Astrocyte (in vitro differentiated cells and primary cell): ENCODE results near the gene ZNF554. TPM values are rescaled to one million over a fixed set of nuclear protein-coding genes. Genes with fewer than 3 reads are reported as not detected.

Experiments used
- DNase-seq: peaks from one replicate; pipeline ENCODE4 v3.0.0-alpha.2; 2010; ENCODE audit warnings: low read depth
- FAIRE-seq: peaks from 2 replicates; lab custom pipeline; 2011; peaks lifted over from hg19 to GRCh38; lab: Jason Lieb, UNC
- H2AFZ ChIP-seq: 2 replicates; pipeline ENCODE4 v1.6.0; 2012; ENCODE audit warnings: low read depth, low read length, inconsistent platforms
- H3K27ac ChIP-seq: 2 replicates; pipeline ENCODE4 v1.5.1; 2011; ENCODE audit warnings: low read depth, low read length, inconsistent platforms
- H3K27me3 ChIP-seq: 2 replicates; pipeline ENCODE4 v1.6.0; 2011; ENCODE audit warnings: low read length, inconsistent platforms; ENCODE audit not compliant: insufficient read depth
- H3K36me3 ChIP-seq: 2 replicates; pipeline ENCODE4 v1.5.1; 2011; ENCODE audit warnings: low read length, inconsistent platforms; ENCODE audit not compliant: insufficient read depth
- H3K4me1 ChIP-seq: 2 replicates; pipeline ENCODE4 v1.5.1; 2011; ENCODE audit warnings: low read length, inconsistent platforms; ENCODE audit not compliant: insufficient read depth
- H3K4me2 ChIP-seq: 2 replicates; pipeline ENCODE4 v1.6.0; 2012; ENCODE audit warnings: low read length, inconsistent platforms
- H3K4me3 ChIP-seq: 2 replicates; pipeline ENCODE4 v1.5.1; 2011; ENCODE audit warnings: low read depth, mild to moderate bottlenecking, low read length, inconsistent platforms; ENCODE audit not compliant: insufficient read depth
- H3K79me2 ChIP-seq: 2 replicates; pipeline ENCODE4 v1.6.0; 2012; ENCODE audit warnings: mild to moderate bottlenecking, low read length, inconsistent platforms; ENCODE audit not compliant: insufficient read depth
- H3K9ac ChIP-seq: 2 replicates; pipeline ENCODE4 v1.6.0; 2012; ENCODE audit warnings: mild to moderate bottlenecking, low read length, inconsistent platforms
- H3K9me3 ChIP-seq: 2 replicates; pipeline ENCODE4 v1.5.1; 2012; ENCODE audit warnings: low read depth, mild to moderate bottlenecking, low read length, inconsistent platforms; ENCODE audit not compliant: insufficient read depth
- H4K20me1 ChIP-seq: 2 replicates; pipeline ENCODE4 v1.6.0; 2012; ENCODE audit warnings: low read length, inconsistent platforms; ENCODE audit not compliant: insufficient read depth
- H3K27ac Mint-ChIP-seq: one replicate; pipeline ENCODE4 v1.8.0; 2021; ENCODE audit warnings: mild to moderate bottlenecking, mixed read lengths; ENCODE audit not compliant: unreplicated experiment
- H3K27me3 Mint-ChIP-seq: one replicate; pipeline ENCODE4 v1.8.0; 2021; ENCODE audit warnings: low read depth, mixed read lengths; ENCODE audit not compliant: unreplicated experiment
- H3K36me3 Mint-ChIP-seq: one replicate; pipeline ENCODE4 v1.8.0; 2021; ENCODE audit warnings: low read depth, mixed read lengths; ENCODE audit not compliant: unreplicated experiment
- H3K4me1 Mint-ChIP-seq: one replicate; pipeline ENCODE4 v1.8.0; 2021; ENCODE audit warnings: low read depth, mixed read lengths; ENCODE audit not compliant: unreplicated experiment
- H3K4me3 Mint-ChIP-seq: one replicate; pipeline ENCODE4 v1.8.0; 2021; ENCODE audit warnings: mild to moderate bottlenecking, moderate library complexity, mixed read lengths; ENCODE audit not compliant: unreplicated experiment
- H3K9me3 Mint-ChIP-seq: one replicate; pipeline ENCODE4 v1.8.0; 2021; ENCODE audit warnings: mild to moderate bottlenecking, mixed read lengths; ENCODE audit not compliant: unreplicated experiment
- EZH2 ChIP-seq: IDR thresholded peaks from 2 replicates; pipeline ENCODE4 v1.6.1; 2012; ENCODE audit warnings: mild to moderate bottlenecking, low read length, inconsistent platforms; ENCODE audit not compliant: insufficient read depth
- total RNA-seq: library from RNA; stranded (reverse); gene quantifications from 2 replicates; pipeline ENCODE4 v1.2.1, GENCODE V29; 2021
- TF ChIP-seq, protein P1 (sequence below): IDR thresholded peaks from 2 replicates; pipeline ENCODE4 v1.5.1; 2011; ENCODE audit warnings: low read depth, mild to moderate bottlenecking, inconsistent platforms, low read length, moderate library complexity; ENCODE audit not compliant: insufficient read depth

The ZNF554 gene
- total RNA-seq, 1 donor from 2014 or later = 3.1 TPM

DNA sequence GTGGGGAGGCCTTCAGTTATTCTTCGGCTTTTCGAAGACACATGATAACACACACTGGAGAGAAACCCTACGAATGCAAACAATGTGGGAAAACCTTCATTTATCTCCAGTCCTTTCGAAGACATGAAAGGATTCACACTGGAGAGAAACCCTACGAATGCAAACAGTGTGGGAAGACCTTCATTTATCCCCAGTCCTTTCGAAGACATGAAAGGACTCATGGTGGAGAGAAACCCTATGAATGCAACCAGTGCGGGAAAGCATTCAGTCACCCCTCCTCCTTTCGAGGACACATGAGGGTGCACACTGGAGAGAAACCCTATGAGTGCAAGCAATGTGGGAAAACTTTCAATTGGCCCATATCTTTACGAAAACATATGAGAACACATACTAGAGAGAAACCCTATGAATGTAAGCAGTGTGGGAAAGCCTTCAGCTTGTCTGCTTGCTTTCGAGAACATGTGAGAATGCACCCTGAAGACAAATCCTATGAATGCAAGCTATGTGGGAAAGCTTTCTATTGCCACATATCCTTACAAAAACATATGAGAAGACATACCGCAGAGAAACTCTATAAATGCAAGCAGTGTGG lies 33.4 kb downstream of the ZNF554 start:
- Histone ChIP-seq H3K4me2 (no peak overlapping the region), H3K9me3 (peaks cover 65% of the 10 kb centered on the region)
- FAIRE-seq = no peak

GRCh38 chr19:2854849-2855248 lies 35.2 kb downstream of the ZNF554 start:
- H3K27ac ChIP-seq = no peak overlapping the region
- H4K20me1 ChIP-seq = peaks cover 5% of the 10 kb centered on the region
- no peak for TF ChIP-seq EZH2
- TF ChIP-seq, protein P1, sequence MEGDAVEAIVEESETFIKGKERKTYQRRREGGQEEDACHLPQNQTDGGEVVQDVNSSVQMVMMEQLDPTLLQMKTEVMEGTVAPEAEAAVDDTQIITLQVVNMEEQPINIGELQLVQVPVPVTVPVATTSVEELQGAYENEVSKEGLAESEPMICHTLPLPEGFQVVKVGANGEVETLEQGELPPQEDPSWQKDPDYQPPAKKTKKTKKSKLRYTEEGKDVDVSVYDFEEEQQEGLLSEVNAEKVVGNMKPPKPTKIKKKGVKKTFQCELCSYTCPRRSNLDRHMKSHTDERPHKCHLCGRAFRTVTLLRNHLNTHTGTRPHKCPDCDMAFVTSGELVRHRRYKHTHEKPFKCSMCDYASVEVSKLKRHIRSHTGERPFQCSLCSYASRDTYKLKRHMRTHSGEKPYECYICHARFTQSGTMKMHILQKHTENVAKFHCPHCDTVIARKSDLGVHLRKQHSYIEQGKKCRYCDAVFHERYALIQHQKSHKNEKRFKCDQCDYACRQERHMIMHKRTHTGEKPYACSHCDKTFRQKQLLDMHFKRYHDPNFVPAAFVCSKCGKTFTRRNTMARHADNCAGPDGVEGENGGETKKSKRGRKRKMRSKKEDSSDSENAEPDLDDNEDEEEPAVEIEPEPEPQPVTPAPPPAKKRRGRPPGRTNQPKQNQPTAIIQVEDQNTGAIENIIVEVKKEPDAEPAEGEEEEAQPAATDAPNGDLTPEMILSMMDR = no peak
- FAIRE-seq = no peak
- no peak overlapping the region for H3K4me3 ChIP-seq
- no peaks in the 10 kb centered on the region for H3K27me3 Mint-ChIP-seq
- no peak for DNase-seq
- H2AFZ ChIP-seq = no peak overlapping the region
- H3K9me3 ChIP-seq = peaks cover 78% of the 10 kb centered on the region
- no peak overlapping the region for H3K9ac ChIP-seq
- H3K27me3 ChIP-seq = no peaks in the 10 kb centered on the region
- no peak overlapping the region for H3K4me2 ChIP-seq
- peaks cover 28% of the 10 kb centered on the region for H3K36me3 ChIP-seq
- H3K4me1 Mint-ChIP-seq = no peaks in the 10 kb centered on the region
- peaks cover 2% of the 10 kb centered on the region for H3K79me2 ChIP-seq
- H3K4me3 Mint-ChIP-seq = no peak overlapping the region
- no peak overlapping the region for H3K27ac Mint-ChIP-seq
- peaks cover 72% of the 10 kb centered on the region for H3K36me3 Mint-ChIP-seq
- H3K4me1 ChIP-seq = no peaks in the 10 kb centered on the region
- H3K9me3 Mint-ChIP-seq = peaks cover 80% of the 10 kb centered on the region

More for the DNA sequence above, 33.4 kb downstream of the ZNF554 start:
- H2AFZ ChIP-seq = no peak overlapping the region
- H3K36me3 ChIP-seq = peaks cover 28% of the 10 kb centered on the region
- Mint-ChIP-seq H3K27me3 (no peaks in the 10 kb centered on the region), H3K27ac (no peak overlapping the region), H3K9me3 (peaks cover 73% of the 10 kb centered on the region), H3K4me1 (no peaks in the 10 kb centered on the region), H3K4me3 (no peak overlapping the region), H3K36me3 (peaks cover 75% of the 10 kb centered on the region)
- H3K9ac ChIP-seq = no peak overlapping the region
- no peak overlapping the region for H3K27ac ChIP-seq
- DNase-seq = no peak
- no peak overlapping the region for H3K4me3 ChIP-seq
- H3K4me1 ChIP-seq = no peaks in the 10 kb centered on the region
- TF ChIP-seq, protein P1 = no peak
- no peak for TF ChIP-seq EZH2
- no peaks in the 10 kb centered on the region for H3K27me3 ChIP-seq
- peaks cover 6% of the 10 kb centered on the region for H3K79me2 ChIP-seq
- H4K20me1 ChIP-seq = peaks cover 5% of the 10 kb centered on the region

DNA sequence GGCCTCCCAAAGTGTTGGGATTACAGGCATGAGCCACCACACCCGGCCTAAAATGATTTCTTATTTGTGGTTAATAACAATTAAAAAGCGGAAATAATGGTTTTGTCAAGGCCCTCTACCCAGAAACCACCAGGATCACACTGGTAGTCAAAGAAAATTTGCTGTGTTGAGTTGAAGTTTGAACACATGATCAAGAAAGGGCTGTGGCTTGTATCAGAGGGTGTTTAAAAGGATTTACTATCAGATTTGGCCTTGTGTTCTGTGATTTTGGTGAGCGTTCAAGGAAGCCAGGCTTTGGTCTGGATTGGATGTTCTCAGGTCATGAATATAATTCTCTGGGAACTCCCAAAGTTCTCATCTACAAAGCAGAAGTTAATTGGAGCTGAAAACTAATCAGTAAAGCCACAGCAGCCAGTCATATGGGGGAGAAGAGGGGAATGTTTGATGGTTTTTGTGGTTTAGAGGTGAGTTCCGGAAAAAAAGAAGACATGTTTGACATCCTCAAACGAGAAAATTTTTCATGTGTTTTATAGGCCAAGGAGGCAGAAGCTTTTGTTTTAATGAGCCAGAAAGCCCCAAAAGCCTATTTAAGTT lies 36.9 kb downstream of the ZNF554 start:
- Histone ChIP-seq H3K4me1 (no peaks in the 10 kb centered on the region), H3K27me3 (no peaks in the 10 kb centered on the region), H3K9me3 (peaks cover 65% of the 10 kb centered on the region), H3K79me2 (no peaks in the 10 kb centered on the region), H3K4me2 (no peak overlapping the region), H3K4me3 (no peak overlapping the region), H3K27ac (no peak overlapping the region), H4K20me1 (no peaks in the 10 kb centered on the region), H3K9ac (no peak overlapping the region), H2AFZ (no peak overlapping the region), H3K36me3 (peaks cover 28% of the 10 kb centered on the region)
- Mint-ChIP-seq H3K27me3 (no peaks in the 10 kb centered on the region), H3K4me1 (no peaks in the 10 kb centered on the region), H3K36me3 (peaks cover 59% of the 10 kb centered on the region), H3K9me3 (peaks cover 72% of the 10 kb centered on the region), H3K27ac (peak overlapping the region; percentile 19), H3K4me3 (peak overlapping the region; percentile 6)
- DNase-seq = no peak
- no peak for TF ChIP-seq EZH2
- TF ChIP-seq, protein P1 = no peak
- FAIRE-seq = no peak
